T-cell (primary cell): ENCODE results near the gene CDH18. TPM values are rescaled to one million over a fixed set of nuclear protein-coding genes. Genes with fewer than 3 reads are reported as not detected.

Experiments used
- ATAC-seq, 4 experiments: fragments of 200-7000 bp in 3 of 4; fragments of 150-1000 bp in 1 of 4; cut with Tn5 transposase; replicated peaks in 1 of 4; 1 replicate in 3 of 4; 2 replicates in 1 of 4; pipeline ENCODE4 v1.10.0; 2021; ENCODE audit warnings: moderate library complexity in 3 of 4, mild to moderate bottlenecking in 2 of 4, moderate number of reproducible peaks in 1 of 4
- CTCF ChIA-PET, 2 donors: fragments of 300-600 bp; sonication (Branson Sonifier 250); formaldehyde crosslinking; loops; one replicate each; lab custom pipeline; 2022; ENCODE audit warnings: antibody characterized with exemption in 2 of 2; lab: Charles Lee
- POLR2A ChIA-PET, 2 donors: fragments of 300-600 bp; sonication (Branson Sonifier 250); formaldehyde crosslinking; loops; one replicate each; lab custom pipeline; 2022; ENCODE audit warnings: antibody characterized with exemption in 2 of 2; lab: Charles Lee
- DNase-seq, 35 experiments: peaks; one replicate each; pipeline versions ENCODE4 v3.0.0 to v3.0.0-alpha.2; 2013 to 2023
- H3K27ac ChIP-seq: one replicate; pipeline ENCODE4 v1.5.1; 2013; ENCODE audit warnings: low read length
- H3K27me3 ChIP-seq, 2 experiments: replicated peaks in 1 of 2; 1 replicate in 1 of 2; 2 replicates in 1 of 2; pipeline versions ENCODE4 v1.6.1 to v1.7.0; 2013; ENCODE audit warnings: low read length in 1 of 2, mixed read lengths in 1 of 2; ENCODE audit not compliant: control insufficient read depth in 2 of 2, insufficient read depth in 2 of 2; ENCODE audit errors: extremely low read depth in 1 of 2
- H3K36me3 ChIP-seq, 2 donors: 1 replicate in 1 of 2; 2 replicates in 1 of 2; pipeline versions ENCODE4 v1.6.1 to v1.7.0; 2013; ENCODE audit warnings: low read length in 1 of 2; ENCODE audit not compliant: control insufficient read depth in 2 of 2, insufficient read depth in 1 of 2; ENCODE audit errors: extremely low read depth in 1 of 2
- H3K4me1 ChIP-seq, 2 experiments: 1 replicate in 1 of 2; 2 replicates in 1 of 2; pipeline versions ENCODE4 v1.6.1 to v1.7.0; 2013; ENCODE audit warnings: low read length in 2 of 2, mixed read lengths in 1 of 2; ENCODE audit not compliant: insufficient read depth in 2 of 2, control insufficient read depth in 1 of 2; ENCODE audit errors: extremely low read depth in 1 of 2
- H3K4me3 ChIP-seq, 2 donors: 1 replicate in 1 of 2; 2 replicates in 1 of 2; pipeline versions ENCODE4 v1.5.1 to v1.7.0; 2013; ENCODE audit warnings: mild to moderate bottlenecking in 2 of 2, low read length in 1 of 2, moderate library complexity in 1 of 2; ENCODE audit not compliant: control insufficient read depth in 1 of 2; ENCODE audit errors: extremely low read depth in 1 of 2
- H3K9me3 ChIP-seq: 2 replicates; pipeline ENCODE4 v1.7.0; 2013
- H3K27ac Mint-ChIP-seq, 2 donors: one replicate each; pipeline ENCODE4 v1.8.0; 2020 to 2021; ENCODE audit warnings: mild to moderate bottlenecking in 2 of 2, mixed read lengths in 2 of 2
- H3K27me3 Mint-ChIP-seq, 2 donors: one replicate each; pipeline ENCODE4 v1.8.0; 2021 to 2022; ENCODE audit warnings: mixed read lengths in 2 of 2
- H3K36me3 Mint-ChIP-seq: one replicate; pipeline ENCODE4 v1.8.0; 2021; ENCODE audit warnings: mixed read lengths
- H3K4me1 Mint-ChIP-seq, 3 donors: one replicate each; pipeline ENCODE4 v1.8.0; 2020 to 2022; ENCODE audit warnings: mixed read lengths in 3 of 3, mild to moderate bottlenecking in 1 of 3
- H3K4me3 Mint-ChIP-seq, 3 donors: one replicate each; pipeline ENCODE4 v1.8.0; 2020 to 2022; ENCODE audit warnings: mild to moderate bottlenecking in 3 of 3, mixed read lengths in 3 of 3, moderate library complexity in 3 of 3
- H3K9me3 Mint-ChIP-seq, 3 donors: one replicate each; pipeline ENCODE4 v1.8.0; 2020 to 2022; ENCODE audit warnings: mixed read lengths in 3 of 3
- WGBS: methylation state at CpG from one replicate; pipeline ENCODE4 v1.1.5; 2013; ENCODE audit warnings: missing lambda C conversion rate; ENCODE audit not compliant: insufficient coverage; 5-methylcytosine and 5-hydroxymethylcytosine counted together
- total RNA-seq, 35 experiments: library from RNA in 6 of 35; stranded (reverse) in 6 of 35; fragments of 120-200 nt in 1 of 35; gene quantifications; one replicate each; pipeline versions ENCODE4 v1.2.1 to v1.2.4 and lab custom pipeline; 2013 to 2026

CDH18 gene
- total RNA-seq, 5 donors from 2014 or later (not counting 1 experiment from before 2014, with no cell fraction given), result not detected

- Histone ChIP-seq H3K4me3 (no peak overlapping the region), H3K27me3 (no peaks in the 10 kb centered on the region), H3K4me1 (no peaks in the 10 kb centered on the region), H3K9me3 (peaks cover 4% of the 10 kb centered on the region), H3K36me3 (no peaks in the 10 kb centered on the region), H3K27ac (no peak overlapping the region)
- H3K27me3 Mint-ChIP-seq, result no peaks in the 10 kb centered on the region
- WGBS, result 77% methylated on average over 3 of the region's 3 CpGs
- no peaks in the 10 kb centered on the region for H3K4me1 Mint-ChIP-seq
- H3K9me3 Mint-ChIP-seq, result peaks cover 14 to 21% (median 20%) of the 10 kb centered on the region in 3 donors
- H3K36me3 Mint-ChIP-seq, result no peaks in the 10 kb centered on the region
- ChIA-PET CTCF (no interaction called here), POLR2A (no interaction called here)
- no peak overlapping the region for H3K27ac Mint-ChIP-seq
- DNase-seq (no peak), ATAC-seq (no peak)
- no peak overlapping the region for H3K4me3 Mint-ChIP-seq
Observed at GRCh38 chr5:19488786-19489185, 499.2 kb downstream of the CDH18 start.

GRCh38 chr5:19487480-19487879 lies 500.5 kb downstream of the CDH18 start:
- Mint-ChIP-seq H3K27me3 (no peaks in the 10 kb centered on the region), H3K27ac (no peak overlapping the region), H3K36me3 (no peaks in the 10 kb centered on the region), H3K4me1 (no peaks in the 10 kb centered on the region), H3K9me3 (peaks cover 14 to 25% (median 23%) of the 10 kb centered on the region in 3 donors), H3K4me3 (no peak overlapping the region)
- H3K27ac ChIP-seq, result no peak overlapping the region
- ATAC-seq, result no peak
- peaks cover 4% of the 10 kb centered on the region for H3K9me3 ChIP-seq
- H3K27me3 ChIP-seq, result no peaks in the 10 kb centered on the region
- CTCF ChIA-PET, result no interaction called here
- no peaks in the 10 kb centered on the region for H3K36me3 ChIP-seq
- no peak for DNase-seq
- POLR2A ChIA-PET, result no interaction called here
- no peak overlapping the region for H3K4me3 ChIP-seq
- H3K4me1 ChIP-seq, result no peaks in the 10 kb centered on the region

- Histone ChIP-seq H3K4me1 (no peaks in the 10 kb centered on the region), H3K27ac (no peak overlapping the region), H3K36me3 (no peaks in the 10 kb centered on the region), H3K27me3 (no peaks in the 10 kb centered on the region), H3K9me3 (peaks cover 2% of the 10 kb centered on the region), H3K4me3 (no peak overlapping the region)
- H3K4me1 Mint-ChIP-seq, result no peaks in the 10 kb centered on the region
- DNase-seq (no peak), ATAC-seq (no peak)
- H3K27ac Mint-ChIP-seq, result no peak overlapping the region
- no peaks in the 10 kb centered on the region for H3K36me3 Mint-ChIP-seq
- no CpG with 5 or more reads among the region's 5 CpGs for WGBS
- CTCF ChIA-PET, result no interaction called here
- POLR2A ChIA-PET, result interaction anchor here in 1 of 2 donors (0.6 kb wide), 1 partner anchor 20 kb away, joined by 3 read pairs; no protein-coding TSS in a partner anchor
- no peaks in the 10 kb centered on the region for H3K27me3 Mint-ChIP-seq
- no peak overlapping the region for H3K4me3 Mint-ChIP-seq
- H3K9me3 Mint-ChIP-seq, result peaks cover 18 to 30% (median 28%) of the 10 kb centered on the region in 3 donors
Observed at GRCh38 chr5:19479562-19479961, 508.4 kb downstream of the CDH18 start.

GRCh38 chr5:19462019-19462418 lies 526.0 kb downstream of the CDH18 start:
- H3K36me3 Mint-ChIP-seq, result no peaks in the 10 kb centered on the region
- ATAC-seq, result no peak
- H3K27ac ChIP-seq, result no peak overlapping the region
- H3K4me1 Mint-ChIP-seq, result no peaks in the 10 kb centered on the region
- no peak for DNase-seq
- no peaks in the 10 kb centered on the region for H3K27me3 Mint-ChIP-seq
- POLR2A ChIA-PET, result no interaction called here
- CTCF ChIA-PET, result no interaction called here
- H3K27me3 ChIP-seq, result no peaks in the 10 kb centered on the region
- no peaks in the 10 kb centered on the region for H3K36me3 ChIP-seq
- H3K9me3 Mint-ChIP-seq, result peaks cover 0 to 17% (median 17%) of the 10 kb centered on the region in 3 donors
- no peak overlapping the region for H3K4me3 Mint-ChIP-seq
- no peaks in the 10 kb centered on the region for H3K4me1 ChIP-seq
- H3K9me3 ChIP-seq, result no peaks in the 10 kb centered on the region
- no peak overlapping the region for H3K4me3 ChIP-seq
- H3K27ac Mint-ChIP-seq, result no peak overlapping the region
- WGBS, result no CpG with 5 or more reads among the region's 1 CpG

GRCh38 chr5:19424506-19424905 lies 563.5 kb downstream of the CDH18 start:
- Histone ChIP-seq H3K36me3 (no peaks in the 10 kb centered on the region), H3K4me3 (no peak overlapping the region), H3K4me1 (no peaks in the 10 kb centered on the region), H3K9me3 (no peaks in the 10 kb centered on the region), H3K27me3 (no peaks in the 10 kb centered on the region), H3K27ac (no peak overlapping the region)
- ATAC-seq (no peak), DNase-seq (no peak)
- no peaks in the 10 kb centered on the region for H3K36me3 Mint-ChIP-seq
- WGBS, result no CpG with 5 or more reads among the region's 3 CpGs
- no peak overlapping the region for H3K27ac Mint-ChIP-seq
- ChIA-PET CTCF (no interaction called here), POLR2A (no interaction called here)
- H3K4me3 Mint-ChIP-seq, result no peak overlapping the region
- peaks cover 7 to 16% (median 16%) of the 10 kb centered on the region in 3 donors for H3K9me3 Mint-ChIP-seq
- H3K4me1 Mint-ChIP-seq, result no peaks in the 10 kb centered on the region
- no peaks in the 10 kb centered on the region for H3K27me3 Mint-ChIP-seq
